GM12872 (cell line): ENCODE measurements around the gene DST.

Source experiments
- CTCF ChIP-seq: IDR thresholded peaks from 3 replicates; pipeline ENCODE4 v1.5.1; 2011; ENCODE audit warnings: low read depth, mild to moderate bottlenecking, low read length, moderate library complexity; ENCODE audit not compliant: insufficient read depth

Gene DST

DNA sequence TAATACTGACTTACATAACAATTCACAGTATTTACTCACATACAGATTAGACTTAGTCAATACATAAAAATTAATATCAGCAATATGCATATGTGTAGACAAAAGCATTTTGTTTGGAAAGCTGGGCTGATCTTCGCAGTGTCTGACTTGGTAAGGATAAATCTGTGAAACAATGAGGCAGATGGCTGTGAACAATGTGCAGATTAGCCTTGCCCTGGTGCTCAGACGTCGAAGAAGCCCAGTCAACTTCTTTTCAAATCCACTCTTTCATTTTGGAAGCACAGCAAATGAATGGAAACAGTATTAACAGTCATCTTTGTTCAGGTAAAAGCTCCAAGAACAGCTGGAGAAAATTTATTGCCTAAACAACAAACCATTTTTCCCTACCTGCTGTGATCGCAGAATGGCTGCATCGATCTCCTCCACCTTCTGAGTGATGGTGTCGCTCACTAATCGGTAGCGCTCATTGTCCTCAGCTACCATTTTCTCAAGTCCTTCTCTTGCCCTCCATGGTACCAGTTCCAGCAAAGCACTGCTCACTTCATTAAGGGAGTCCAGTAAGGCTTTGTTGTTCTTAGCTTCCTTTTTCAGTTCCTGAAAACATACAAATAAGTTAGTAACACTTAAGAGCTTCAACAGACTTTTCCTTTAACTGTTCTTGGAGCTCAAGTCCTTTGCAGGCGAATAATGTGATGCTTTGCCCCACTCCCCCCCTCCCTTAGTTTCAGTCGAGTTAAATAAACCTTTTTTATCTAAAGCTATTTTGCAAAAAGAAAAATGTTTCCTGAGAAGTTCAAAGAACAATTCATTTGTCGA, 116.5 kb downstream of the DST start:
- no peak for TF ChIP-seq CTCF

DNA sequence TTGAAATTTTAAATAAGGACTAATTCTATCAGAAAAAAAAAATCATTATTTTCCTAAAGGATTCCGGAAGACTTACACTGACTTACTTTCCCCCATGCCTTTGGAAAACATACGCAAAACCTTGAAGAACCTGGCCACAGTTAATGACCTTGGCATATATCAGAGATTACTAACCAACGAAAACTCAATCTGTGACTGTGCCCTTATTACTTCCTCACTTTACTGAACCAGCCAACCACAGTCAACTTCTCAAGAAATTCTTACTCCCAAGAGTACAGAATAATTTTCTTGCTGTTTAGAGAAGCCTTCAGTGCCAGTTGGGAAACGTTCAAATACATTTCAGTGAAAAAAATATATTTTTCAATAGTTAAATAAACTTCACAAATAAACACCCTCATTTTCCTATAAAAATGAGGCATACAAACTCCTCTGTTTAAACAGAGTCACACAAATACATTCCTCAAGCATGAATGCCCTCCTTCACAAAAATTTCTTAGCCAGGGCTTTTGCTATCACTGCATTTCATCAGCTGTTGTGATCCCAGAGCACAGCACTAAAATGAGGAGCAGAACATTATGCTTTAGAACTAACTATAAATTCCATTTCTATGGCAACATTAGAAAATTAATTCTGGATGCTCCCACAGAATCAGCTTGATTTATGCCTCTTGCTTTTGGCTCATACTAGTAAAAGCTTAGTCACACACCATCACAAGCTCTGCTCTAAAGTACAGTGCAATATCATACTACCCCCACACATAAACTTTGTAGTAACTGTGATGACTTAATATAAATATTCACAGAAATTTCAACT, 117.6 kb downstream of the DST start:
- no peak for TF ChIP-seq CTCF

DNA sequence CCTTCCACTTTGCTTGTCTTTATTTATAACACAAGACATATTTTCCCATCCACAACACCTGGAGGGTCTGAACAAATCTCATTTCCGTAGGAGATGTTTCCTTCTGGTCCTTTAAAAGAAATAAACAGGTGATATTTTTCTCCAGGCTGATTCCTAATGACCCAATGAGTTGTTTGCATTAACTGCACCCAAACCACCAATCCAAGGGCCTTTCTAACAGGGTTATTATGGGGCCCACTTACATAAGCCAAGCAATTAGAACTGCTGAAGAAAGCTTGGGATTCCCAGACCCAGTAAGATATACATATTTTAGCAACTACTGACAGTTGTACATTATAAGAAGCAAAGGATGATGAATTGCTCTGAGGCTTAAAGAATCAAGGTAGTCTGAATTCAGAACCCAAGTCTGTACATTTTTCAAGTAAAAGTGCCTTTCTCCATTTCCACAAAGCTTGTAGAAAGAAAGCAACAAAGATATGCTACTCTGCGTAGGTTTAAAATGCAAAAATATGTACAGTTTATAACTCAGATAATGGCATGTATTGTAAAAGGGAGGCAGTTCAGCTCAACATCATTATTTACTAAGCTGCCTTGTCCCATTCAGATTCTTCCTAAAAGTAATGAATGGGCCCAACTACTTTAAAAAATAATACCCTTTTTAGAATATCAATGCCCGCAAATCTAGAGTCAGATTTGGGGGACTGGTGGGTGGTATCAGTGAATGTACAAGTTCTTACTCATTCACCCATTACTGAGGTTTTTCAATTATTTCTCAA, 120.0 kb downstream of the DST start:
- TF ChIP-seq CTCF, result no peak

GRCh38 chr6:56521976-56522375, 120.7 kb downstream of the DST start:
- TF ChIP-seq CTCF, result no peak

DNA sequence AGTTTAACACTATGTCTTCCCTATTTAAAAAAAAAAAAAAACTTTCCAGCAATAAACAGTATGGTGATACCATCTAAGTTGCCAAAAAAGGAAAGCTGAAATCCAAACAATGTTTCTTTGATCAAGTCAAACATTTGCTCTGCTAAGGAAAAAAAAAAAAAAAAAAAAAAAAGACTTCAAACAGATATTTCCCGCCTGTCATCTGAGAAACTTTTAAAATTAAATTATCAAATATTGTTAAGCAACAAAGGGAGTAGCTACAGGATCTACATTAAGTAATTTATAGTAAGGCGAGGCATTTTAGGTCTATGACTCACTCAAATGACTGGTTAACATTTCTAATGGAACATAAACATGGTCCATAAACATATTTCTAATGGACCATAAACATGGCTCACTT, 121.2 kb downstream of the DST start:
- no peak for TF ChIP-seq CTCF

DNA sequence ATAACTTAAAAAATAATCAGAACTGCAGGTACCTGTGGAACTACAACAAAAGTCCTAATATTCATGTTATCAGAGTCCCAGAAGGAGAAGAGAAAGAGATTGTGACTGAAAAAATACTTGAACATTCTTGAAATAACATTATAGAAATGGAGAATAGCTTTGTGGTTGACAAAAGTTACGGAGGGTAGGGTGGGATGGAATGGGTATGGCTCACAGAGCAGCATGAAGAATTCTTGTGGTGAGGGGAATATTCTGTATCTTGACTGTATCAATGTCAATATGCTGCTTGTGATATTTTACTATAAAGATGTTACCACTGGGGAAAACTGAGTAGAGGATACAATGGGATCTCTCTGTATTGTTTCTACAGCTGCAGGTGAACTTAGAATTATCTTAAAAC, 122.5 kb downstream of the DST start:
- no peak for TF ChIP-seq CTCF

DNA sequence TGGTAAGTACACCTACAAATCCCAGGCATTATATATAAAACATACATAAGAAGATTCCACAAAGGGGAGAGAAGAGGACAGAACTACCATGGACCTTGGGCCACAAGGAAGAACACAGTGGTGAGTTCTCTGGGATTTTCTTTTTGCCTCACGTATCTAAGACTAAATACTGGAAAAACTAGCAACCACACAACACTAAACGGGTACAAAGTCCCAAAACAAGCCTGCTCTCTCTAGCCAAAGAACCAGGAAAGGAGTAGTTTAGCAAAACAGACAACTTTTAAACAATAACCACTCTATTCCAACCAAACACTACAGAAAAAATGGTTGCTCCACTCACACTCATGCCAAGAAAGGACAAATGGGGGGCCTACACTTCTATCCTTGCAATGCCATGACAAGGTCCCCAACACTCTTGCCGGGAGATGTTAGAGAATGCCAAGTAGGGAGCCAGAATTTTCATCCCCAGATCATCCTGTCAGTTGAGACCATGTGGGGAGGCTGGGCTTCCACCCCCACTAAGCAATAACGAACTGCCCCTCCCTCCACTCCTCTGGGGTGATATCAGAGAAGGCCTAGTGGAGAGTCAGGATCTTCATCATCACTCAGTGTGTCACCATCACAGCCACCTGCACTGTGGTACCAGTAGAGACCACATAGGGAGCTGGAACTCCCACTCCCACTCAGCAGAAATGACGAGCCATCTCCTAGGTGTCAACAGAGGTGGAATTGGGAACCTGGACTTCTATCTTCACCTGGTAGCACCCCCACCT, 123.5 kb downstream of the DST start:
- no peak for TF ChIP-seq CTCF
